ENCODE measurements around the gene VPS4B.
A peak's percentile ranks its signal among the peaks of the same experiment; 100 is the strongest.
"Not testable (repeated sequence)": the region's sequence is repeated elsewhere in the genome, so short reads cannot be mapped to it uniquely, and the experiment has no call there.

Gene VPS4B

GRCh38 chr18:63367053-63367953, 55.0 kb downstream of the VPS4B start, which contains the start of gene KDSR:
TSS of gene KDSR (minus strand) at chr18:63367206. CDS start at chr18:63367118, 88 bp downstream.
- DNase-seq: peak; percentile 76 to 80

GRCh38 chr18:63366213-63367052, 55.8 kb downstream of the VPS4B start:
- peak; percentile 43 to 50 for DNase-seq

- no peak for DNase-seq
These were observed 56.4 kb downstream of the VPS4B start for GRCh38 chr18:63365876-63366212.

DNA sequence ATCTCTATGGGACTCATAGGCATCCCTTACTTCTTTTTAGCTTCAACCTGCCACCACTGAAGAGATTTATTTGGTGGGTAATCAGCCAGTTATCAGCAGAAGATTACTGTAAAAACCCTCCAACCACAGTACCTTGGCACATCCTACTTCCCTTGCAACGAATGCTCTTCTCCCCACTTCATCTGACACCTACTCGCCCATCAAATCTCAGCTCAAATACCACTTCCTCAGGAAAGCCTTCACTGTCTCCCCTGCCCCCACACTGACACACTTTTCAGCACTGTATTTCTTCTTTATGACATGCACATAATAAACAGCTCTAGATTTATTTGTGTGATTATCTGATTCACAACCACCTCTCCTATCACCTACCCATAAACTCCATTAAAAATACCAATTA, 58.3 kb downstream of the VPS4B start:
- peak; percentile 20 to 58 for DNase-seq

DNA sequence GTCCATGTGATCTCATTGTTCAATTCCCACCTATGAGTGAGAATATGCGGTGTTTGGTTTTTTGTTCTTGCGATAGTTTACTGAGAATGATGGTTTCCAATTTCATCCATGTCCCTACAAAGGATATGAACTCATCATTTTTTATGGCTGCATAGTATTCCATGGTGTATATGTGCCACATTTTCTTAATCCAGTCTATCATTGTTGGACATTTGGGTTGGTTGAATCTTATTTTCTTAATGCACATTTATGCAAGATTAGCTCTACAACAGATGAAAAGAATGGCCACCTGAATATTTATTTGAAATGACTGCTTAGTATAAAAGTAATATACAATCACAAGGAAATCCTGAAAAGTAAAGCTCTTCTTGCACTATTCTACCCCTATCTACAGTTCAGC, 58.9 kb downstream of the VPS4B start:
- DNase-seq: not testable (repeated sequence)

DNA sequence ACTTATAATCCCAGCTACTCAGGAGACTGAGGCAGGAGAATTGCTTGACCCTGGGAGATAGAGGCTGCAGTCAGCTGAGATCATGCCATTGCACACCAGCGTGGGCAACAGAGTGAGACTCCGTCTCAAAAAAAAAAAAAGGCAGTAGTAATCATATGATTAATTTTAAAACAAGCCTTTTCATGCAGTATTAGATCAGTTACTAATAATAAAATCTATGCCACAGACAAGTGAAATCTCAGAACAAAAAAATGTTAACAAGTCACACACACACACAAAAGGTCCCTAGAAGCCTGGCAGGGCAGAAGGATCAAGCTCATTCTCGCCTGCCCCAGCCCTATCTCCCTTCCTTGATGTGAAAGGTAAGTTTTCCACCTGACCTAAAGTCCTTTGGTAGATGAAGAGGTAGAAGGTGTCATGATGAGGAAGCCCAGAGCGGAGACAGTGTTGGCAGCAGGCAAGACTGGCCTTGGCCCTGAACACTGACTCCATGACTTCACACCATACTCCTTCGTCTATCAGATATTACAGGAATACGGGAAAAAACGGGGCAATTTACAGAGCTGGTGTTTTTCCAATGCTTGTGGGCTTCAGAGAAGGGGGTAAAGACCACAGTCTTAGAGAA, 65.9 kb downstream of the VPS4B start:
- DNase-seq: no peak

- DNase-seq: no peak
These were observed 72.0 kb downstream of the VPS4B start for GRCh38 chr18:63350230-63350629.

DNA sequence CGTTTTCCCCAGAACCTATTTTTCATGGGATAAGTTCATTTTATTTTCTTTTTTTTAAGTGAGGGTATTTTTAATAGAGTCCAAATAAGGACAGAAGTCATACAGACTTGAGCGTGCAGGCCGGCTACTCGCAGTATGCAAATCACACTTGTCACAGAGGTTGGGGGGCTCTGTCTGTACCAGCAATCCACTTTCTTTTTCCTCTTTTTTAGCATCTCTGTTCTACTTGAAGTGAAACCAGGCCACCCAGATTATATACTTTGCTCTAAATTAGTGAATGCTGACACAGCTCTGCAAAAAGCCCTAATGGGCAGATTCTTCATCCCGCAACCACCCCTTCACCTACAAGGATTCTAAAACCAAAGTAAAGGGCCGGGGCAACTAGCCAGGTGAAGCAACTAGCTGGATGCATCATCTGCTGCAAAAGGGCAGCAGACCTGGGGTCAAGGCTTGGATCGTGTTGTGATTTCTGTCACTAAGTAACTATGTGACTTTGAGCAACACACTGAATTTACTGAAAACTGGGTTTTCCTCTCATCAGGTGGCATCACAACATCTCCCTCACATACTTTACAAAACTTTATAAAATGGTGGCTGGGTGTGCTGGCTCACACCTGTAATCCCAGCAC, 73.7 kb downstream of the VPS4B start:
- no peak for DNase-seq

DNA sequence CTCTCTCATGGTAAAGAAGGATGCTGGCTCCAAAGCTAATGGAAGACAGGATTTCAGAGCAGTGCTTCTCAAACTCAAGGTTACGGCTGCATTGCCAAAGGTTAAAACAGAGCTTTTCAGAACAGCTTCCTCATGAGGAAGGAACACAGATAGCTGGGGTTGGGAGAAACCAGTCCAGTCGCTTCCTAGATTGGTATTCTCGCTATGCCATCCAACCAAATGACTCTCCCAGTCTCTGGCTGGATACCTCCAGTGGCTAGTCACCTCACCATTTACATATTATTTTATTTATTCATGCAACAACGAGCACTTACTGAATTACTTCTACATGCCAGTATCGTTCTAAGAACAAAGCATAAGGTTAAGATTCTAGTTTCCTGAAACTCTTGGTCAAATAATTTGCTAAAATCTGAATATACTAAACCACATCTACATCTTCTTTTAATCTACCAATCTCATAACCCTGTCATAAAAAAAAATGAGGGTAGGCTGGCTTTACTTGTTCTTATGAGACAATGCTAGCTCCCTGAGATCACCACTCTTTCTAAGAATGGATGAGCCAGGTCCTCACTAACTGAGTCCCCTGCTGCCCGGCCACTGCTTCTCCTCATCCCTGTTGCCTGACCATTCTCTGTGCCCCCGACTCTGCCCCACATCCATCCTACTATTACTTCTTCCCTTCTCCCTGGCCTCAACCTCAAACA, 75.6 kb downstream of the VPS4B start:
- no peak for DNase-seq

DNA sequence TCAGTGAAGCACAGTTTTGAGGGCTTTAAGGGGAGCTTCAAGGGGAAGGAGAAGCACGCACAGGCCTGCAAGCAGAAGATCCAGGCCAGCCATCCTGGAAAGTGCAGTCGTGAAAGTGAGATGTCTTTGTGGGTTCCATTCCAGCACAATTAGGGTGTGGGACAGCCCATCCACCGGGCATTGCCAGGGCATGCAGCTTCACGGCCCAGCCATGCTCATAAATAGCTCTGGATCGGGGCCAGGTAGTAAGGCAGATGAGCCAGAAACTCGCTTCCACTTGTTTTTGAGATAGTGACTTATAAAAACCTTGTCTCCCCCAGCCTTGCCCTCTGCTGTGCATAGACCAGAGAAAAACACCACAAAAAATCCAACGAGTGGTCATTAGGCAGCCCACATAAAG, 76.2 kb downstream of the VPS4B start:
- DNase-seq: no peak

- no peak for DNase-seq
These were observed 77.4 kb downstream of the VPS4B start for GRCh38 chr18:63344918-63345317.

GRCh38 chr18:63344263-63344662, 78.0 kb downstream of the VPS4B start:
- no peak for DNase-seq

GRCh38 chr18:63342206-63342605, 80.1 kb downstream of the VPS4B start:
- DNase-seq: peak in 1 of 2 donors; percentile 36

GRCh38 chr18:63339920-63340484, 82.3 kb downstream of the VPS4B start:
- peak; percentile 38 to 60 for DNase-seq
